Hepatocyte (in vitro differentiated cells): ENCODE measurements around the gene MARK2.

Experiments
- CTCF ChIP-seq: fragments of 200-600 bp; sonication (generic); IDR thresholded peaks from 2 replicates; pipeline ENCODE4 v1.5.1; 2016; ENCODE audit warnings: antibody characterized with exemption, mild to moderate bottlenecking; ENCODE audit not compliant: poor library complexity
- EZH2 ChIP-seq: fragments of 200-600 bp; sonication (generic); IDR thresholded peaks from 2 replicates; pipeline ENCODE4 v1.6.1; 2016; ENCODE audit warnings: antibody characterized with exemption, mild to moderate bottlenecking, borderline replicate concordance
- EZH2phosphoT487 ChIP-seq: fragments of 200-600 bp; sonication (generic); IDR thresholded peaks from one replicate; pipeline ENCODE4 v1.6.1; 2018; ENCODE audit warnings: antibody characterized with exemption, mild to moderate bottlenecking, low read depth, moderate library complexity; ENCODE audit not compliant: unreplicated experiment, severe bottlenecking

DNA sequence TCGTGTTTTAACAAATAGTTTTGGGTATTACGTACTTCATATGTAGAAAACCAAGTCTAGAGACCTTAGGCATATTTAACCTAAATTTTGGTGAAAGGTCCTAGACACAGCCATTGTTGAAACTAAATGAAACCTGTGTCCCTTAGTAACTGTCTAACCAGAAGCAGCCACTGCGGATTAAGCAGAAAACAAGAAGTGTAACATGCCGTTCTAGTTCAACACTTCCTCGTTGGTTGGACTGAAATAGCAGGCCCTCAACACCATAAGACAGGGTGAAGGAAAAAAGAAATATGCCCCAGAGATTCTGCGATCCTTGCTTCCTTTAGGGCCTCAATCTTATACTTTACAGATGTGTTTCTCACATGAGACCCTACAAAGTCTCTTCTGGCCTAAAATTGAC, 101.9 kb downstream of the MARK2 start:
- TF ChIP-seq CTCF (no peak), EZH2 (no peak), EZH2phosphoT487 (no peak)
